ENCODE data around the gene LRRC36.
A peak's percentile ranks its signal among the peaks of the same experiment; 100 is the strongest.

Gene LRRC36

GRCh38 chr16:67391424-67392300 lies 65.0 kb downstream of the LRRC36 start:
- DNase-seq, result no peak

GRCh38 chr16:67392301-67393059 lies 65.9 kb downstream of the LRRC36 start:
- no peak for DNase-seq

GRCh38 chr16:67393111-67393787 lies 66.6 kb downstream of the LRRC36 start, which contains the start of gene TPPP3:
Gene TPPP3, minus strand, starts transcription at chr16:67393498. Its CDS starts 2,387 bp downstream, at chr16:67391111.
- peak; percentile 79 for DNase-seq

GRCh38 chr16:67393788-67394154 lies 67.2 kb downstream of the LRRC36 start:
- no peak for DNase-seq

- DNase-seq, result no peak
Measured at GRCh38 chr16:67394155-67395104, 67.8 kb downstream of the LRRC36 start.

- DNase-seq, result no peak
Measured at GRCh38 chr16:67395105-67395457, 68.5 kb downstream of the LRRC36 start.

GRCh38 chr16:67395458-67396158 lies 69.0 kb downstream of the LRRC36 start:
- DNase-seq, result no peak

- DNase-seq, result peak; percentile 90
Measured at GRCh38 chr16:67396159-67397035, 69.8 kb downstream of the LRRC36 start.

- no peak for DNase-seq
Measured at GRCh38 chr16:67397036-67397801, 70.6 kb downstream of the LRRC36 start.

- no peak for DNase-seq
Measured at GRCh38 chr16:67397812-67398545, 71.4 kb downstream of the LRRC36 start.

- no peak for DNase-seq
Measured at GRCh38 chr16:67398546-67399217, 72.1 kb downstream of the LRRC36 start.

GRCh38 chr16:67399218-67399733 lies 72.7 kb downstream of the LRRC36 start:
- DNase-seq, result peak; percentile 18

- no peak for DNase-seq
Measured at GRCh38 chr16:67399749-67400704, 73.4 kb downstream of the LRRC36 start.

GRCh38 chr16:67400901-67401300 lies 74.3 kb downstream of the LRRC36 start:
- no peak for DNase-seq

GRCh38 chr16:67403976-67404555 lies 77.5 kb downstream of the LRRC36 start:
- DNase-seq, result no peak

- DNase-seq, result no peak
Measured at GRCh38 chr16:67404740-67405226, 78.2 kb downstream of the LRRC36 start.
